Loucy (cell line): ENCODE measurements around the gene ECT2.

Experiments used
- H2AFZ ChIP-seq: fragments of 200-600 bp; sonication (generic); 2 replicates; pipeline ENCODE4 v1.6.0; 2016; ENCODE audit warnings: antibody characterized with exemption, mild to moderate bottlenecking, low read length, moderate library complexity
- H3F3A ChIP-seq: fragments of 200-600 bp; 2 replicates; pipeline ENCODE4 v1.6.0; 2016; ENCODE audit warnings: antibody characterized with exemption, low read depth, mild to moderate bottlenecking
- H3K27me3 ChIP-seq: fragments of 200-600 bp; sonication (generic); 2 replicates; pipeline ENCODE4 v1.6.1; 2014; ENCODE audit warnings: low read length, mild to moderate bottlenecking; ENCODE audit not compliant: insufficient read depth, poor library complexity, severe bottlenecking
- H3K36me3 ChIP-seq: fragments of 200-600 bp; sonication (generic); 2 replicates; pipeline ENCODE4 v1.6.1; 2016; ENCODE audit warnings: low read length; ENCODE audit not compliant: insufficient read depth
- H3K4me1 ChIP-seq: fragments of 200-600 bp; sonication (generic); 2 replicates; pipeline ENCODE4 v1.5.1; 2014; ENCODE audit warnings: low read length, mild to moderate bottlenecking; ENCODE audit not compliant: insufficient read depth, poor library complexity, severe bottlenecking
- H3K4me2 ChIP-seq: fragments of 200-600 bp; sonication (generic); 2 replicates; pipeline ENCODE4 v1.6.0; 2014; ENCODE audit warnings: antibody characterized with exemption, low read length, low read depth, mild to moderate bottlenecking; ENCODE audit not compliant: poor library complexity, severe bottlenecking
- H3K4me3 ChIP-seq: fragments of 200-600 bp; sonication (generic); 2 replicates; pipeline ENCODE4 v1.5.1; 2014; ENCODE audit warnings: low read length, mild to moderate bottlenecking, mixed read lengths; ENCODE audit not compliant: poor library complexity, severe bottlenecking
- H3K79me2 ChIP-seq: fragments of 200-600 bp; sonication (generic); 2 replicates; pipeline ENCODE4 v1.6.1; 2014; ENCODE audit warnings: low read length; ENCODE audit not compliant: insufficient read depth
- H3K9ac ChIP-seq: fragments of 200-600 bp; sonication (generic); 2 replicates; pipeline ENCODE4 v1.6.0; 2014; ENCODE audit warnings: mild to moderate bottlenecking, low read depth, low read length, moderate library complexity; ENCODE audit not compliant: poor library complexity, severe bottlenecking
- H3K9me2 ChIP-seq: fragments of 200-600 bp; sonication (generic); replicated peaks from 2 replicates; pipeline ENCODE4 v1.6.1; 2016; ENCODE audit warnings: low read depth, low read length, mixed read lengths
- H3K9me3 ChIP-seq: fragments of 200-600 bp; sonication (generic); 2 replicates; pipeline ENCODE4 v1.6.1; 2014; ENCODE audit warnings: mild to moderate bottlenecking, antibody characterized with exemption, low read length, low read depth; ENCODE audit not compliant: insufficient read depth
- H4K20me1 ChIP-seq: fragments of 200-600 bp; sonication (generic); 2 replicates; pipeline ENCODE4 v1.6.0; 2014; ENCODE audit warnings: antibody characterized with exemption, low read length, mild to moderate bottlenecking; ENCODE audit not compliant: insufficient read depth, poor library complexity, severe bottlenecking
- CTCF ChIP-seq: fragments of 200-600 bp; sonication (generic); conservative IDR thresholded peaks from 2 replicates; pipeline ENCODE4 v1.5.1; 2014; ENCODE audit warnings: mild to moderate bottlenecking, antibody characterized with exemption, low read length
- EZH2phosphoT487 ChIP-seq: fragments of 200-600 bp; IDR thresholded peaks from 2 replicates; pipeline ENCODE4 v1.6.1; 2018; ENCODE audit warnings: antibody characterized with exemption, mild to moderate bottlenecking, moderate library complexity, borderline replicate concordance

Gene ECT2

GRCh38 chr3:172868582-172869200 is 118.2 kb downstream of the ECT2 start:
- H3K4me2 ChIP-seq: peak overlapping the region; percentile 72

GRCh38 chr3:172869368-172869771 is 118.8 kb downstream of the ECT2 start:
- no peak for TF ChIP-seq EZH2phosphoT487
- TF ChIP-seq CTCF: no peak
- no peak overlapping the region for H2AFZ ChIP-seq
- no peaks in the 10 kb centered on the region for H4K20me1 ChIP-seq
- H3K4me1 ChIP-seq: peaks cover 41% of the 10 kb centered on the region
- H3K36me3 ChIP-seq: no peaks in the 10 kb centered on the region
- H3K9me3 ChIP-seq: no peaks in the 10 kb centered on the region
- H3K9me2 ChIP-seq: no peaks in the 10 kb centered on the region
- H3K27me3 ChIP-seq: no peaks in the 10 kb centered on the region
- H3K4me3 ChIP-seq: peak overlapping the region; percentile 67
- peak overlapping the region; percentile 72 for H3K4me2 ChIP-seq
- H3K79me2 ChIP-seq: no peaks in the 10 kb centered on the region
- peaks cover 3% of the 10 kb centered on the region; the same call in 1 of the 2 replicates for H3F3A ChIP-seq
- H3K9ac ChIP-seq: no peak overlapping the region

More at GRCh38 chr3:172868582-172869200, 118.2 kb downstream of the ECT2 start:
- peak overlapping the region; percentile 67 for H3K4me3 ChIP-seq
- no peaks in the 10 kb centered on the region for H3K36me3 ChIP-seq
- TF ChIP-seq CTCF: no peak
- no peak for TF ChIP-seq EZH2phosphoT487
- no peak overlapping the region for H2AFZ ChIP-seq
- peaks cover 3% of the 10 kb centered on the region; the same call in 1 of the 2 replicates for H3F3A ChIP-seq
- no peaks in the 10 kb centered on the region for H4K20me1 ChIP-seq
- peaks cover 41% of the 10 kb centered on the region for H3K4me1 ChIP-seq
- no peaks in the 10 kb centered on the region for H3K9me3 ChIP-seq
- no peaks in the 10 kb centered on the region for H3K79me2 ChIP-seq
- no peaks in the 10 kb centered on the region for H3K27me3 ChIP-seq
- H3K9ac ChIP-seq: peak overlapping the region; percentile 23
- no peaks in the 10 kb centered on the region for H3K9me2 ChIP-seq

GRCh38 chr3:172869784-172870518 is 119.4 kb downstream of the ECT2 start:
- Histone ChIP-seq H3K4me2 (peak overlapping the region; percentile 72), H3K9ac (no peak overlapping the region), H3K79me2 (no peaks in the 10 kb centered on the region), H3K36me3 (no peaks in the 10 kb centered on the region), H3K9me3 (no peaks in the 10 kb centered on the region), H2AFZ (no peak overlapping the region), H3K4me1 (peaks cover 41% of the 10 kb centered on the region), H3K27me3 (no peaks in the 10 kb centered on the region), H4K20me1 (no peaks in the 10 kb centered on the region), H3K4me3 (peak overlapping the region; percentile 67), H3K9me2 (no peaks in the 10 kb centered on the region), H3F3A (peaks cover 3% of the 10 kb centered on the region; the same call in 1 of the 2 replicates)
- no peak for TF ChIP-seq CTCF
